Mammary epithelial cell (primary cell): Measurements from ENCODE around the gene ARSG.

ENCODE experiments used
- EZH2 ChIP-seq: IDR thresholded peaks from 2 replicates; pipeline ENCODE4 v1.6.1; 2012; ENCODE audit warnings: low read length, inconsistent platforms, borderline replicate concordance
- TF ChIP-seq, protein P1 (sequence below), 2 donors: IDR thresholded peaks in 1 of 2; conservative IDR thresholded peaks in 1 of 2; 2 replicates each; pipeline ENCODE4 v1.5.1; 2011 to 2012; ENCODE audit warnings: inconsistent platforms in 2 of 2, low read length in 2 of 2, mild to moderate bottlenecking in 2 of 2, control low read depth in 1 of 2, low read depth in 1 of 2; ENCODE audit not compliant: insufficient read depth in 1 of 2; ENCODE audit errors: extremely low read depth in 1 of 2

DNA sequence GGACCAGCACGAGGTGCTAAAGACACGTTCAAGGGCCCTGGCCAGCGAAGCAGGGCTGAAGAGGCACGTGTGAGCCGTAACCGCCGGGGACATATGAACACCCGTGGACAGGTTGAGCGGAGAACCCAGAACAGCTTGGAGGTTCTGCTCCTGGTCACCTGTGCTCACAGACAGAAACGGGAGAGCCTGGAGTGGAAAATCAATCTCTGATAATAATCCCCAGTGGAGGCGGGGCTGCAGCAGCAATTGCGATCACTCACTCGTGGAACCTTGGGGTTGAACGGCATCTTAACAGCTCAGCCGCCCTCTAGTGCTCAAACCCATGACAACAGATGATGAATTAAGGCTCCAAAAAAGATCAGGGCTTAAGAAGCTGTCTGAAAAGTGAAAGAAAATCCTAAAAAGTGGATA, 140.4 kb downstream of the ARSG start:
- TF ChIP-seq, protein P1, sequence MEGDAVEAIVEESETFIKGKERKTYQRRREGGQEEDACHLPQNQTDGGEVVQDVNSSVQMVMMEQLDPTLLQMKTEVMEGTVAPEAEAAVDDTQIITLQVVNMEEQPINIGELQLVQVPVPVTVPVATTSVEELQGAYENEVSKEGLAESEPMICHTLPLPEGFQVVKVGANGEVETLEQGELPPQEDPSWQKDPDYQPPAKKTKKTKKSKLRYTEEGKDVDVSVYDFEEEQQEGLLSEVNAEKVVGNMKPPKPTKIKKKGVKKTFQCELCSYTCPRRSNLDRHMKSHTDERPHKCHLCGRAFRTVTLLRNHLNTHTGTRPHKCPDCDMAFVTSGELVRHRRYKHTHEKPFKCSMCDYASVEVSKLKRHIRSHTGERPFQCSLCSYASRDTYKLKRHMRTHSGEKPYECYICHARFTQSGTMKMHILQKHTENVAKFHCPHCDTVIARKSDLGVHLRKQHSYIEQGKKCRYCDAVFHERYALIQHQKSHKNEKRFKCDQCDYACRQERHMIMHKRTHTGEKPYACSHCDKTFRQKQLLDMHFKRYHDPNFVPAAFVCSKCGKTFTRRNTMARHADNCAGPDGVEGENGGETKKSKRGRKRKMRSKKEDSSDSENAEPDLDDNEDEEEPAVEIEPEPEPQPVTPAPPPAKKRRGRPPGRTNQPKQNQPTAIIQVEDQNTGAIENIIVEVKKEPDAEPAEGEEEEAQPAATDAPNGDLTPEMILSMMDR (conservative IDR thresholded peaks at IDR 0.05 in 1 of 2, IDR thresholded peaks at IDR 0.05 in 1 of 2; ENCODE audit: extremely low read depth in 1 of 2, insufficient read depth in 1 of 2, low read depth in 1 of 2, low read length in 2 of 2), result no peak
- TF ChIP-seq EZH2, result no peak
